Lung (tissue), 12 donors: Measurements from ENCODE around the gene KRTAP4-6. TPM values are rescaled to one million over a fixed set of nuclear protein-coding genes. Genes with fewer than 3 reads are reported as not detected.
"Not testable (repeated sequence)": the region's sequence is repeated elsewhere in the genome, so short reads cannot be mapped to it uniquely, and the experiment has no call there.

Source experiments
- ATAC-seq: fragments of 200-7000 bp; cut with Tn5 transposase; one replicate; pipeline ENCODE4 v1.9.1; 2020; ENCODE audit warnings: moderate number of reproducible peaks; ENCODE audit not compliant: insufficient read depth, low FRiP score
- DNase-seq, 3 donors: peaks; one replicate each; pipeline ENCODE4 v3.0.0-alpha.2; 2013 to 2017
- H3K27ac ChIP-seq, 2 donors: one replicate each; pipeline ENCODE4 v1.5.1; 2013; ENCODE audit warnings: mild to moderate bottlenecking in 2 of 2, moderate library complexity in 2 of 2, control low read depth in 1 of 2, inconsistent platforms in 1 of 2, low read depth in 1 of 2, low read length in 1 of 2
- H3K27me3 ChIP-seq, 3 donors: one replicate each; pipeline ENCODE4 v1.5.1; 2013; ENCODE audit warnings: low read length in 2 of 3; ENCODE audit not compliant: control insufficient read depth in 3 of 3, insufficient read depth in 3 of 3
- H3K36me3 ChIP-seq, 4 donors: one replicate each; pipeline ENCODE4 v1.5.1; 2013; ENCODE audit warnings: low read length in 4 of 4, mild to moderate bottlenecking in 1 of 4, moderate library complexity in 1 of 4; ENCODE audit not compliant: control insufficient read depth in 4 of 4, insufficient read depth in 4 of 4
- H3K4me1 ChIP-seq, 5 donors: one replicate each; pipeline ENCODE4 v1.5.1; 2013; ENCODE audit warnings: low read length in 5 of 5, mild to moderate bottlenecking in 2 of 5, moderate library complexity in 1 of 5; ENCODE audit not compliant: control insufficient read depth in 5 of 5, insufficient read depth in 5 of 5
- H3K4me3 ChIP-seq: one replicate; pipeline ENCODE4 v1.5.1; 2013; ENCODE audit warnings: mild to moderate bottlenecking, control low read depth, moderate library complexity
- H3K9ac ChIP-seq, 2 donors: one replicate each; pipeline ENCODE4 v1.5.1; 2013; ENCODE audit warnings: low read length in 2 of 2, control low read depth in 1 of 2; ENCODE audit not compliant: insufficient read depth in 1 of 2
- H3K9me3 ChIP-seq, 4 donors: one replicate each; pipeline ENCODE4 v1.5.1; 2013; ENCODE audit warnings: low read length in 3 of 4, mild to moderate bottlenecking in 1 of 4, moderate library complexity in 1 of 4; ENCODE audit not compliant: control insufficient read depth in 4 of 4, insufficient read depth in 3 of 4
- CTCF ChIP-seq: IDR thresholded peaks from 2 replicates; pipeline ENCODE4 v1.5.1; 2012; ENCODE audit warnings: mild to moderate bottlenecking; ENCODE audit errors: control extremely low read depth, extremely low read depth
- WGBS, 2 donors: extraction: QIAGEN DNeasy Blood & Tissue Kit; methylation state at CpG; one replicate each; pipeline ENCODE4 v1.1.7; 2013; 5-methylcytosine and 5-hydroxymethylcytosine counted together
- polyA plus RNA-seq, 2 donors: library from polyadenylated mRNA; stranded (reverse); fragments of 200-250 nt; gene quantifications; one replicate each; pipeline ENCODE4 v1.2.1, GENCODE V29; 2013
- total RNA-seq, 2 donors: library from RNA; depleted of rRNA in 1 of 2; stranded (reverse); fragments of >200 nt in 1 of 2; gene quantifications; one replicate each; pipeline ENCODE4 v1.2.1, GENCODE V29; 2014 to 2021
- donor health status: control.
- donor health status: control.
- donor health status: Bipolar disorder and iron deficiency.
- donor health status: healthy.
- donor health status: DM: yes; HTN: yes; CAD: no.

Gene KRTAP4-6
- total and polyA plus RNA-seq, 4 donors = not detected

GRCh38 chr17:41107941-41108450 lies 32.3 kb downstream of the KRTAP4-6 start:
- Histone ChIP-seq H3K36me3 (no peaks in the 10 kb centered on the region), H3K9ac (no peak overlapping the region), H3K27ac (no peak overlapping the region), H3K27me3 (no peaks in the 10 kb centered on the region), H3K4me1 (peaks cover 0 to 1% (median 0%) of the 10 kb centered on the region in 5 donors), H3K4me3 (no peak overlapping the region), H3K9me3 (no peaks in the 10 kb centered on the region)
- 67 to 78% methylated on average over 1 of the region's 1 CpG for WGBS, 2 donors
- no peak for DNase-seq
- TF ChIP-seq CTCF = no peak
- no peak for ATAC-seq

GRCh38 chr17:41105347-41105746 lies 35.0 kb downstream of the KRTAP4-6 start, which contains the start of gene KRTAP4-9:
KRTAP4-9 (plus strand) TSS chr17:41105389; CDS start chr17:41105389, 0 bp downstream.
- not testable (repeated sequence) for H3K27me3 ChIP-seq, H3K9me3 ChIP-seq, ATAC-seq, H3K9ac ChIP-seq, H3K4me1 ChIP-seq, H3K4me3 ChIP-seq, DNase-seq, H3K27ac ChIP-seq, H3K36me3 ChIP-seq
- 76 to 84% methylated on average over 9 to 10 of the region's 10 CpGs for WGBS, 2 donors

- not testable (repeated sequence) for H3K27me3 ChIP-seq, H3K9ac ChIP-seq, H3K27ac ChIP-seq, ATAC-seq, H3K36me3 ChIP-seq, H3K4me3 ChIP-seq, H3K4me1 ChIP-seq, DNase-seq, H3K9me3 ChIP-seq
- 71 to 89% methylated on average over 2 of the region's 2 CpGs for WGBS, 2 donors
Observed at GRCh38 chr17:41104386-41105038, 35.8 kb downstream of the KRTAP4-6 start.

- Histone ChIP-seq H3K4me1 (peaks cover 0 to 1% (median 0%) of the 10 kb centered on the region in 5 donors), H3K27me3 (no peaks in the 10 kb centered on the region), H3K9me3 (no peaks in the 10 kb centered on the region), H3K27ac (no peak overlapping the region), H3K36me3 (no peaks in the 10 kb centered on the region), H3K9ac (no peak overlapping the region), H3K4me3 (no peak overlapping the region)
- TF ChIP-seq CTCF = no peak
- no peak for DNase-seq
- WGBS, 2 donors = 96 to 98% methylated on average over 1 of the region's 1 CpG
- no peak for ATAC-seq
Observed at GRCh38 chr17:41103896-41104295, 36.4 kb downstream of the KRTAP4-6 start.
